Ishikawa (cell line): Measurements from ENCODE around the gene EEF1E1.
A peak's percentile ranks its signal among the peaks of the same experiment; 100 is the strongest.

Experiments
- CEBPB ChIP-seq: IDR thresholded peaks from 2 replicates; pipeline ENCODE4 v1.6.1; 2012
- CREB1 ChIP-seq: IDR thresholded peaks from 2 replicates; pipeline ENCODE4 v1.6.1; 2012; ENCODE audit warnings: low read depth
- EGR1 ChIP-seq: IDR thresholded peaks from 2 replicates; pipeline ENCODE4 v1.6.1; 2012
- EP300 ChIP-seq: IDR thresholded peaks from 2 replicates; pipeline ENCODE4 v1.6.1; 2012; ENCODE audit warnings: borderline replicate concordance
- FOXM1 ChIP-seq: IDR thresholded peaks from 2 replicates; pipeline ENCODE4 v1.6.1; 2012; ENCODE audit warnings: low read depth, borderline replicate concordance
- MAX ChIP-seq: IDR thresholded peaks from 2 replicates; pipeline ENCODE4 v1.6.1; 2012
- NFIC ChIP-seq: IDR thresholded peaks from 2 replicates; pipeline ENCODE4 v1.6.1; 2012
- RAD21 ChIP-seq: IDR thresholded peaks from 2 replicates; pipeline ENCODE4 v1.6.1; 2012; ENCODE audit warnings: low read depth
- REST ChIP-seq: IDR thresholded peaks from 2 replicates; pipeline ENCODE4 v1.6.1; 2012; ENCODE audit warnings: low read depth, mild to moderate bottlenecking
- TAF1 ChIP-seq: IDR thresholded peaks from 2 replicates; pipeline ENCODE4 v1.6.1; 2012; ENCODE audit warnings: low read depth, mild to moderate bottlenecking
- TCF12 ChIP-seq: IDR thresholded peaks from 2 replicates; pipeline ENCODE4 v1.6.1; 2012; ENCODE audit warnings: low read depth
- TEAD4 ChIP-seq: IDR thresholded peaks from 2 replicates; pipeline ENCODE4 v1.6.1; 2012
- USF1 ChIP-seq: IDR thresholded peaks from 2 replicates; pipeline ENCODE4 v1.6.1; 2012
- YY1 ChIP-seq: IDR thresholded peaks from 2 replicates; pipeline ENCODE4 v1.6.1; 2012; ENCODE audit warnings: low read depth
- ZBTB7A ChIP-seq: IDR thresholded peaks from 2 replicates; pipeline ENCODE4 v1.6.1; 2012; ENCODE audit warnings: low read depth

Gene EEF1E1

GRCh38 chr6:8102122-8102958, at the start of gene EEF1E1:
TSS of gene EEF1E1 (minus strand) at chr6:8102548. CDS start at chr6:8102521, 27 bp downstream.
- TF ChIP-seq TCF12 (no peak), CEBPB (no peak), TAF1 (peak; percentile 90), ZBTB7A (no peak), REST (peak; percentile 16; the same call in 1 of the 2 replicates), NFIC (peak; percentile 30; the same call in 1 of the 2 replicates), YY1 (peak; percentile 94), MAX (peak; percentile 95), USF1 (peak; percentile 56; the same call in 1 of the 2 replicates), CREB1 (0 out of 2 replicates have a peak, but pooled peaks have one; percentile 27)

- no peak for TF ChIP-seq RAD21
- no peak for TF ChIP-seq YY1
- no peak for TF ChIP-seq CEBPB
- no peak for TF ChIP-seq NFIC
- TF ChIP-seq EGR1: no peak
- no peak for TF ChIP-seq FOXM1
- no peak for TF ChIP-seq CREB1
- TF ChIP-seq TCF12: no peak
- no peak for TF ChIP-seq USF1
- no peak for TF ChIP-seq ZBTB7A
- no peak for TF ChIP-seq TAF1
- no peak for TF ChIP-seq TEAD4
These were observed 47.0 kb upstream of the EEF1E1 start for GRCh38 chr6:8149350-8149749.

GRCh38 chr6:8143945-8144344, 41.6 kb upstream of the EEF1E1 start:
- TF ChIP-seq CREB1 (no peak), USF1 (no peak)

- no peak for TF ChIP-seq CREB1
- TF ChIP-seq REST: no peak
- TF ChIP-seq TEAD4: no peak
- no peak for TF ChIP-seq NFIC
- no peak for TF ChIP-seq USF1
- TF ChIP-seq CEBPB: no peak
- TF ChIP-seq TAF1: no peak
- TF ChIP-seq TCF12: no peak
- TF ChIP-seq YY1: no peak
- no peak for TF ChIP-seq MAX
- no peak for TF ChIP-seq EP300
- no peak for TF ChIP-seq FOXM1
- TF ChIP-seq ZBTB7A: no peak
- TF ChIP-seq RAD21: no peak
- no peak for TF ChIP-seq EGR1
These were observed 37.1 kb upstream of the EEF1E1 start for GRCh38 chr6:8139451-8139850.

GRCh38 chr6:8137529-8137939, 35.2 kb upstream of the EEF1E1 start:
- TF ChIP-seq NFIC (no peak), TEAD4 (no peak)
